Measurements from ENCODE around the gene ALOX5.

ALOX5 gene

DNA sequence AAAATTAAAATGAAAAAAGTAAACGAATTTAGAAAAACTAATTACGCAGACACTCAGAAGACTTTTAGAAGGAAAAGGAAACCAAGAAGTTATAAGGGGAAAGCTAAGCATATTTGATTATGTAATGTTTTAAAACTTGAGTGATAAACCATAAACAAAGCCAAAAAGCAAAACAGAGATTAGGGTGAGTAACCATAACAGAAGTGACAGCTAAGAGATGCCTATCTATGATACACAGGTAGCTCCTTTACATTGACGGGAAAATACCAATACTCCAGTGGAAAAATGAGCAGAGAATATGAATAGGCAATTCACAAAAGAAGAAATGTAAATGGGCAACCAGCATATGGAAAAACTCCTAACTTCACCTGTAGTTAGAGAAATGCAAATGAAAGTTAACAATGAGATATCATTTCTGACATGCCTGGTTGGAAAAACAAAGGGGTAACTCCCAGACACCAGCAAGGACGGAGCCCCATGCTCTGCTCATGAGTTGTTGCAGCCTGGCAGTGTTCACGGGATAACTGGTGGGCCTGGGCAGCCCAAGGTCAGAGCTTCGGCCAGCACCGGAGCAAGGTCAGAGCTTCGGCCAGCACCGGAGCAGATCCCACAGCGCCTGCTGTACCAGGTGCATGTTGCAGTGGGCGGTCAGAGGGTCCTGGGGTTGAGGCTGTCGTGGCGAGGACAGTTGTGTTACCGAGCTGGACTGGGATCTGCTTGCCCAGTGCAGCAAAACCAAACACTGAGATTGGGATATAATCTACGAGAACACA lies 58.9 kb downstream of the ALOX5 start:
- peaks cover 0 to 7% (median 0%) of the 10 kb centered on the region in 11 experiments; a peak in 1 of 22 replicates for H4K20me1 ChIP-seq
- no peak overlapping the region for H3K4me3 ChIP-seq
- peaks cover 37 to 78% (median 66%) of the 10 kb centered on the region in 10 experiments for H3K4me1 ChIP-seq
- peak overlapping the region in 9 of 11 experiments; percentile 11 to 62 (median 36); a peak in 14 of 22 replicates for H3K4me2 ChIP-seq
- no peak overlapping the region for H3K9ac ChIP-seq
- H3K27ac ChIP-seq: no peak overlapping the region; a peak in 1 of 22 replicates
- TF ChIP-seq Cebpa-rat (IDR thresholded peaks at IDR 0.05): no peak
- peaks cover 18 to 95% (median 90%) of the 10 kb centered on the region in 11 experiments for H3K36me3 ChIP-seq
- no peaks in the 10 kb centered on the region for H3K27me3 ChIP-seq
- peaks cover 16 to 53% (median 31%) of the 10 kb centered on the region in 11 experiments for H3K9me3 ChIP-seq (replicated peaks in 1 of 11)

- peaks cover 46 to 79% (median 66%) of the 10 kb centered on the region in 10 experiments for H3K4me1 ChIP-seq
Measured at GRCh38 chr10:45433716-45434469, 59.9 kb downstream of the ALOX5 start.

GRCh38 chr10:45437587-45438465 lies 63.8 kb downstream of the ALOX5 start:
- Histone ChIP-seq H3K9ac (peak overlapping the region in 5 of 11 experiments; percentile 35 to 54 (median 43); a peak in 7 of 22 replicates), H3K9me3 (replicated peaks in 1 of 11) (peaks cover 16 to 57% (median 31%) of the 10 kb centered on the region in 11 experiments), H3K27me3 (no peaks in the 10 kb centered on the region), H3K4me2 (peak overlapping the region; percentile 27 to 73 (median 44); a peak in 20 of 22 replicates), H3K27ac (peak overlapping the region in 10 of 11 experiments; percentile 34 to 77 (median 66); a peak in 18 of 22 replicates), H3K4me3 (no peak overlapping the region), H4K20me1 (peaks cover 0 to 26% (median 0%) of the 10 kb centered on the region in 11 experiments; a peak in 5 of 22 replicates), H3K36me3 (peaks cover 17 to 99% (median 94%) of the 10 kb centered on the region in 11 experiments), H3K4me1 (peaks cover 64 to 85% (median 67%) of the 10 kb centered on the region in 10 experiments)
- no peak for TF ChIP-seq Cebpa-rat (IDR thresholded peaks at IDR 0.05)

More at GRCh38 chr10:45433716-45434469, 59.9 kb downstream of the ALOX5 start:
- Histone ChIP-seq H4K20me1 (peaks cover 0 to 6% (median 0%) of the 10 kb centered on the region in 11 experiments; a peak in 3 of 22 replicates), H3K27ac (peak overlapping the region in 9 of 11 experiments; percentile 4 to 47 (median 25); a peak in 9 of 22 replicates), H3K9ac (peak overlapping the region in 2 of 11 experiments; percentile 8 to 35; a peak in 3 of 22 replicates), H3K27me3 (no peaks in the 10 kb centered on the region), H3K4me3 (no peak overlapping the region), H3K4me2 (peak overlapping the region in 10 of 11 experiments; percentile 11 to 62 (median 34); a peak in 13 of 22 replicates), H3K9me3 (replicated peaks in 1 of 11) (peaks cover 16 to 60% (median 31%) of the 10 kb centered on the region in 11 experiments), H3K36me3 (peaks cover 18 to 97% (median 91%) of the 10 kb centered on the region in 11 experiments)
- no peak for TF ChIP-seq Cebpa-rat (IDR thresholded peaks at IDR 0.05)

DNA sequence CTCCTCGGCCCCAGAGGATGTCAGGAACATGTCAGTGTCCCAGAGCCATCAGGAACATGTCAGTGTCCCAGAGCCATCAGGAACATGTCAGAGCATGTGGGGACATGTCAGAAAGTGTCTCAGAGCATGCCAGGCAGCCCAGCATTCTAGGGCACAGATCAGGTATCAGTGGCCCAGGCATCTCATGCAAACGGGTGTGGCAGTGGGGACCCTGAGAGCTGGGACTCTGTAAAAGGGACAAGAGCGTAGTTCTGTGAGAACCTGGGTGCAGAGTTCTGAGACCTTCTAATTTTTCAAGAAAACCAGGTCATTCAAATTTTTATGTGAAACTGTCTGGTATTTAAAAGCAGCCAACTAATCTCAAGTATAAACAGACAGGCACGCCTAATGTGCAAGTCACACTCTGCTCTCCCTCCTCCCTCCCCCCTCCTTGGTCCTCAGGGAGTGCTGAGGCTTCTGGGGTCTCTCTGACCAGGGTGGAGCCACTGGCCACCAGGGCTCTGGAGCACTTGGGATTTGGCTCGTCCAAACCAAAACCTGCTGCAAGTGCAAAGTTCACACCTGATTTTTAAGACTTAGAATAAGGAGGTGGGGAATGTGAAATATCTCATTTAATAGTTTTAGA lies 64.6 kb downstream of the ALOX5 start:
- Histone ChIP-seq H3K9me3 (replicated peaks in 1 of 11) (peaks cover 16 to 52% (median 31%) of the 10 kb centered on the region in 11 experiments), H3K9ac (peak overlapping the region in 1 of 11 experiments; percentile 28; a peak in 2 of 22 replicates), H4K20me1 (peaks cover 0 to 26% (median 0%) of the 10 kb centered on the region in 11 experiments; a peak in 5 of 22 replicates), H3K36me3 (peaks cover 12 to 99% (median 94%) of the 10 kb centered on the region in 11 experiments; a peak in 21 of 22 replicates), H3K27ac (peak overlapping the region in 10 of 11 experiments; percentile 2 to 77 (median 66); a peak in 19 of 22 replicates), H3K4me1 (peaks cover 56 to 77% (median 59%) of the 10 kb centered on the region in 10 experiments), H3K4me3 (no peak overlapping the region), H3K27me3 (no peaks in the 10 kb centered on the region), H3K4me2 (peak overlapping the region; percentile 18 to 73 (median 44); a peak in 19 of 22 replicates)
- no peak for TF ChIP-seq Cebpa-rat (IDR thresholded peaks at IDR 0.05)

- peaks cover 12 to 99% (median 94%) of the 10 kb centered on the region in 11 experiments; a peak in 21 of 22 replicates for H3K36me3 ChIP-seq
- H3K4me1 ChIP-seq: peaks cover 50 to 69% (median 53%) of the 10 kb centered on the region in 10 experiments
Measured at GRCh38 chr10:45439365-45439764, 65.3 kb downstream of the ALOX5 start.

GRCh38 chr10:45439873-45440272 lies 65.9 kb downstream of the ALOX5 start:
- H3K4me2 ChIP-seq: peak overlapping the region in 7 of 11 experiments; percentile 0 to 46 (median 32); a peak in 10 of 22 replicates

More at GRCh38 chr10:45439365-45439764, 65.3 kb downstream of the ALOX5 start:
- Histone ChIP-seq H4K20me1 (peaks cover 0 to 26% (median 0%) of the 10 kb centered on the region in 11 experiments; a peak in 6 of 22 replicates), H3K9ac (peak overlapping the region in 4 of 11 experiments; percentile 9 to 37 (median 32); a peak in 3 of 22 replicates), H3K27ac (peak overlapping the region in 8 of 11 experiments; percentile 8 to 74 (median 32); a peak in 12 of 22 replicates), H3K4me3 (no peak overlapping the region), H3K4me2 (peak overlapping the region in 8 of 11 experiments; percentile 0 to 73 (median 32); a peak in 9 of 22 replicates), H3K9me3 (replicated peaks in 1 of 11) (peaks cover 16 to 44% (median 25%) of the 10 kb centered on the region in 11 experiments), H3K27me3 (no peaks in the 10 kb centered on the region)
- TF ChIP-seq Cebpa-rat (IDR thresholded peaks at IDR 0.05): no peak

More at GRCh38 chr10:45439873-45440272, 65.9 kb downstream of the ALOX5 start:
- Histone ChIP-seq H3K27ac (peak overlapping the region in 9 of 11 experiments; percentile 8 to 74 (median 25); a peak in 13 of 22 replicates), H3K4me3 (no peak overlapping the region), H3K9me3 (replicated peaks in 1 of 11) (peaks cover 16 to 39% (median 20%) of the 10 kb centered on the region in 11 experiments), H3K9ac (peak overlapping the region in 4 of 11 experiments; percentile 9 to 37 (median 32); a peak in 4 of 22 replicates), H3K27me3 (no peaks in the 10 kb centered on the region), H3K36me3 (peaks cover 8 to 99% (median 94%) of the 10 kb centered on the region in 11 experiments; a peak in 21 of 22 replicates), H3K4me1 (peaks cover 48 to 64% (median 51%) of the 10 kb centered on the region in 10 experiments), H4K20me1 (peaks cover 0 to 27% (median 0%) of the 10 kb centered on the region in 11 experiments; a peak in 6 of 22 replicates)
- TF ChIP-seq Cebpa-rat (IDR thresholded peaks at IDR 0.05): no peak

Data from BLaER1 treated with 17β-estradiol and CSF1 and Interleukin-3, amounts not matched to agents 10 nM and 100 nM (cell line).